Panc1 (cell line): ENCODE results near the gene GPR15LG. TPM values are rescaled to one million over a fixed set of nuclear protein-coding genes. Genes with fewer than 3 reads are reported as not detected.
"Not testable (repeated sequence)": the region's sequence is repeated elsewhere in the genome, so short reads cannot be mapped to it uniquely, and the experiment has no call there.

Experiments
- ATAC-seq: fragments of 200-7000 bp; cut with Tn5 transposase; 2 replicates; pipeline ENCODE4 v1.9.1; 2020; ENCODE audit warnings: mild to moderate bottlenecking, moderate library complexity
- BruUV-seq: library from RNA; stranded (reverse); fragments of 400-500 nt; replicated peaks from 2 replicates; lab custom pipeline; 2021; lab: Mats Ljungman, UMichigan
- CTCF ChIA-PET: fragments of 300-600 bp; sonication (Branson Sonifier 250); formaldehyde crosslinking; loops from one replicate; lab custom pipeline; 2022; ENCODE audit warnings: antibody characterized with exemption; lab: Charles Lee
- POLR2A ChIA-PET: fragments of 300-600 bp; sonication (Branson Sonifier 250); formaldehyde crosslinking; loops from one replicate; lab custom pipeline; 2022; ENCODE audit warnings: antibody characterized with exemption; lab: Charles Lee
- DNase-seq: peaks from one replicate; pipeline ENCODE4 v3.0.0-alpha.2; 2010; ENCODE audit warnings: low read depth, low spot score
- H3K27ac ChIP-seq: 2 replicates; pipeline ENCODE4 v1.5.1; 2011; ENCODE audit warnings: mild to moderate bottlenecking, low read length, inconsistent platforms
- H3K27me3 ChIP-seq: fragments of 200-500 bp; sonication (Bioruptor generic); 2 replicates; pipeline ENCODE4 v1.6.0; 2014; ENCODE audit warnings: low read length, inconsistent platforms; ENCODE audit not compliant: control insufficient read depth, insufficient read depth
- H3K36me3 ChIP-seq: fragments of 200-500 bp; sonication (Bioruptor generic); 2 replicates; pipeline ENCODE4 v1.5.1; 2014; ENCODE audit warnings: inconsistent platforms, mild to moderate bottlenecking, low read length, moderate library complexity; ENCODE audit not compliant: control insufficient read depth, insufficient read depth
- H3K4me1 ChIP-seq: 2 replicates; pipeline ENCODE4 v1.5.1; 2011; ENCODE audit warnings: inconsistent platforms, mild to moderate bottlenecking, low read length, moderate library complexity; ENCODE audit not compliant: control insufficient read depth, insufficient read depth
- H3K4me3 ChIP-seq, 2 experiments: 2 replicates each; pipeline ENCODE4 v1.5.1; 2011 to 2012; ENCODE audit warnings: low read depth in 2 of 2, low read length in 2 of 2, mild to moderate bottlenecking in 2 of 2, inconsistent platforms in 1 of 2, moderate library complexity in 1 of 2
- H3K9me3 ChIP-seq: fragments of 200-500 bp; sonication (Bioruptor generic); 2 replicates; pipeline ENCODE4 v1.5.1; 2014; ENCODE audit warnings: low read depth, mild to moderate bottlenecking, inconsistent platforms, low read length, moderate library complexity; ENCODE audit not compliant: control insufficient read depth, insufficient read depth
- CTCF ChIP-seq: fragments of 450-650 bp; IDR thresholded peaks from 2 replicates; pipeline ENCODE4 v1.5.1; 2017; ENCODE audit warnings: mild to moderate bottlenecking
- POLR2AphosphoS5 ChIP-seq: IDR thresholded peaks from 2 replicates; pipeline ENCODE4 v1.6.1; 2012; ENCODE audit warnings: mild to moderate bottlenecking, low read depth, low read length, moderate library complexity
- REST ChIP-seq, 2 experiments: IDR thresholded peaks; 2 replicates each; pipeline ENCODE4 v1.6.1; 2011 to 2012; ENCODE audit warnings: low read depth in 2 of 2, control low read depth in 1 of 2, low read length in 1 of 2, mild to moderate bottlenecking in 1 of 2, moderate library complexity in 1 of 2; ENCODE audit not compliant: insufficient read depth in 1 of 2
- SIN3A ChIP-seq: IDR thresholded peaks from 2 replicates; pipeline ENCODE4 v1.6.1; 2012; ENCODE audit warnings: low read depth, mild to moderate bottlenecking, low read length, moderate library complexity, borderline replicate concordance; ENCODE audit not compliant: insufficient read depth
- TCF7L2 ChIP-seq: IDR thresholded peaks from 2 replicates; pipeline ENCODE4 v1.6.1; 2011; ENCODE audit warnings: mild to moderate bottlenecking, low read depth, low read length, inconsistent platforms
- in situ Hi-C: cut with HindIII; loops from 2 replicates; pipeline ENCODE4 v1.10.0; 2016; ENCODE audit warnings: low sequenced_read_pairs, low pct_unique_long_range_greater_than_20kb
- intact Hi-C: fragments of 100-400 bp; cut with micrococcal nuclease; formaldehyde crosslinking; loops from one replicate; pipeline ENCODE4 v1.10.0; 2022; ENCODE audit not compliant: unreplicated experiment
- total RNA-seq: library from RNA; stranded (reverse); gene quantifications from one replicate; pipeline ENCODE4 v1.2.1, GENCODE V29; 2021; ENCODE audit not compliant: unreplicated experiment

GPR15LG gene
- total RNA-seq, 1 experiment from 2014 or later, result 0.41 TPM

- ChIA-PET POLR2A (interaction anchor here (1.0 kb wide), 1 partner anchor 9 kb away, joined by 3 read pairs; the partner anchor contains the start of gene GHITM), CTCF (interaction anchor here (0.9 to 1.8 kb wide), 4 partner anchors 54 to 389 kb away, joined by 3 to 4 read pairs (median 4); no protein-coding TSS in a partner anchor)
- in situ Hi-C loops, H3K4me1 ChIP-seq, ATAC-seq, DNase-seq, H3K9me3 ChIP-seq, H3K4me3 ChIP-seq, H3K27me3 ChIP-seq, H3K27ac ChIP-seq, BruUV-seq: not testable (repeated sequence)
- peak; percentile 83 for TF ChIP-seq CTCF
- intact Hi-C loops, result loop anchor here (5.0 kb wide), 1 partner anchor 59 kb away; no protein-coding TSS in a partner anchor
- H3K36me3 ChIP-seq, result peaks cover 76% of the 10 kb centered on the region
Observed at GRCh38 chr10:84148006-84148597, 25.5 kb upstream of the GPR15LG start.

- no peak overlapping the region for H3K4me3 ChIP-seq
- ATAC-seq (no peak), DNase-seq (no peak)
- ChIA-PET POLR2A (no interaction called here), CTCF (no interaction called here)
- H3K9me3 ChIP-seq, result no peaks in the 10 kb centered on the region
- peaks cover 67% of the 10 kb centered on the region for H3K36me3 ChIP-seq
- TF ChIP-seq CTCF (no peak), TCF7L2 (no peak), SIN3A (no peak), POLR2AphosphoS5 (no peak), REST (IDR thresholded peaks at IDR 0.05; ENCODE audit: insufficient read depth in 1 of 2, low read depth in 2 of 2, low read length in 1 of 2) (no peak)
- H3K27ac ChIP-seq, result no peak overlapping the region
- H3K27me3 ChIP-seq, result no peaks in the 10 kb centered on the region
- in situ Hi-C loops, result no loop called here
- H3K4me1 ChIP-seq, result no peaks in the 10 kb centered on the region
- intact Hi-C loops, result loop anchor here (5.0 to 10.0 kb wide), 2 partner anchors 57 to 385 kb away; no protein-coding TSS in a partner anchor
- BruUV-seq, result no TSS peak
Observed at GRCh38 chr10:84149854-84150253, 23.7 kb upstream of the GPR15LG start.
